Measurements from ENCODE around the gene KLHL22. TPM values are rescaled to one million over a fixed set of nuclear protein-coding genes. Genes with fewer than 3 reads are reported as not detected.

KLHL22 gene
- total RNA-seq, 2 donors from 2014 or later: 10.4 to 13.2 TPM

DNA sequence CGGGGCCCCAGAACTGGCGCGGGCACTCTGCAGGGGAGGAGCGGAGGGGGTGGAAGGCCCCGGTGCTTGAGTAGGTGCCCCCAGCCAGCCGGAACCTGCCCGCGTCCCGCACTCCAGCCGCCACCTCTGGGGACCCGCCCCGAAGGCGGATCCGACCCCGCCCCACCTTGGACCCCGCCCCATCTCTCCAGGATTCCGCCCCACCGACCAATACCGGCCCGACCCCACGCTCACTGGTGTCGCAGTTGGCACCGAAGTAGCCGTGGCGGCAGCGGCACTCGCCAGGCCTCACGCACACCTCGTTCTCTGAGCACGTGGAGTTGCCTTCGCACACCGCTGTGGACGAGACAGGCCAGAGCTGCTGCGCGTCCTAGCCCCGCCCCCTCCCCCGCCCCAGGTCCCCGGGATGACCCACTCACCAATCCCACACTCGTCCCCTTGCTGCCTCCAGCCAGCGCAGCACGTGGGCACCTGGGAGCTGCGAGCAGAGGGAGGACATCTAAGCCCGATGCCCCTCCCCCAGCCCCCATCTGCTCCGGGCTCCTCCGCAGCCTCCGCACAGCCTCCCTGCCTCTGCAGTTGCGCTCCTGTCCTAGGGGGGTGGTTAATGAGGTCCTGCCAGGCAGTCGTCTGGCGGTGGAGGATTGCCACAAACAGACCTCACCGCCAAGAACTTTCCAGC lies 63.9 kb downstream of the KLHL22 start:
- no peak overlapping the region for H3K9ac ChIP-seq (ENCODE audit: low read depth in 2 of 2, low read length in 2 of 2)
- peak overlapping the region; percentile 27 for H3K4me3 ChIP-seq
- H3K4me1 ChIP-seq: peaks cover 25% of the 10 kb centered on the region
- H3K36me3 ChIP-seq: no peaks in the 10 kb centered on the region
- no peak overlapping the region for H3K27ac ChIP-seq
- TF ChIP-seq, protein P1, sequence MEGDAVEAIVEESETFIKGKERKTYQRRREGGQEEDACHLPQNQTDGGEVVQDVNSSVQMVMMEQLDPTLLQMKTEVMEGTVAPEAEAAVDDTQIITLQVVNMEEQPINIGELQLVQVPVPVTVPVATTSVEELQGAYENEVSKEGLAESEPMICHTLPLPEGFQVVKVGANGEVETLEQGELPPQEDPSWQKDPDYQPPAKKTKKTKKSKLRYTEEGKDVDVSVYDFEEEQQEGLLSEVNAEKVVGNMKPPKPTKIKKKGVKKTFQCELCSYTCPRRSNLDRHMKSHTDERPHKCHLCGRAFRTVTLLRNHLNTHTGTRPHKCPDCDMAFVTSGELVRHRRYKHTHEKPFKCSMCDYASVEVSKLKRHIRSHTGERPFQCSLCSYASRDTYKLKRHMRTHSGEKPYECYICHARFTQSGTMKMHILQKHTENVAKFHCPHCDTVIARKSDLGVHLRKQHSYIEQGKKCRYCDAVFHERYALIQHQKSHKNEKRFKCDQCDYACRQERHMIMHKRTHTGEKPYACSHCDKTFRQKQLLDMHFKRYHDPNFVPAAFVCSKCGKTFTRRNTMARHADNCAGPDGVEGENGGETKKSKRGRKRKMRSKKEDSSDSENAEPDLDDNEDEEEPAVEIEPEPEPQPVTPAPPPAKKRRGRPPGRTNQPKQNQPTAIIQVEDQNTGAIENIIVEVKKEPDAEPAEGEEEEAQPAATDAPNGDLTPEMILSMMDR (IDR thresholded peaks at IDR 0.05): no peak
- no peaks in the 10 kb centered on the region for H3K9me3 ChIP-seq
- intact Hi-C loops (cut with DNase I): loop anchor here (10.0 kb wide), 1 partner anchor 63 kb away; the partner anchor contains the start of gene KLHL22
- peaks cover 80% of the 10 kb centered on the region for H3K27me3 ChIP-seq
- DNase-seq: no peak

DNA sequence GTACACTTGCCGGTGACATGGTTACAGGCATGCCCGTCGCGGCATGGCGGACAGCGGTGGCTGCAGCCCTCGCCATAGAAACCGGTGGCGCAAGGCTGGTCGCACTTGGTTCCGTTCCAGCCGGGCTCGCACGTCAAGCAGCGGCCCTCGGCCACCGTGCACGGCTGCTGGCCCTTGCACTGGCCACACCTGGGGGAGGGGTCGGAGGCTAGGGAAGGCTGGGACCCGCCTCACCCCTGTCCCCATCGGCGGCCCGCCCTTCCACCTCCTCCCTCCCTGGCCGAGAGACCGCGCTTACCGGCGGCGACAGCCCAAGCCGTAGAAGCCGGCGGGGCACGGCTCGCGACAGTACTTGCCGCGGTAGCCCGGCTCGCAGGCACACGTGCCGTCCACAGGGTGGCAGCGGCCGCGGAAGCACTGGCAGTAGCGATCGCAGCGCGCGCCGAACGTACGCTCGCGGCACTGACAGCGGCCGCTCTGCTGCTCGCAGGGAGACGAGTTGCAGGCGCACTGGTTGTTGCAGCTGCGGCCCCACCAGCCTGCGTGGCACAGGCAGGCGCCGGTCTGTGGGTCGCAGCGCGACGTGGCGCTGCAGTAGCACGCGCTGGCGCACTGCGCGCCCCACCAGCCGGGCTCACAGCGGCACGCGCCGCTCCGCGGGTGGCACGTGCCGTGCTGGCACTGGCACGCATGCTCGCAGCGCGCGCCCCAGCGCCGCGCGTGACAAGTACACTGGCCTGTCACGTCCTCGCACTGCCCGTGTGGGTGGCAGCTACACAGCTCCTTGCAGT lies 64.7 kb downstream of the KLHL22 start:
- peaks cover 80% of the 10 kb centered on the region for H3K27me3 ChIP-seq
- peak overlapping the region; percentile 27 for H3K4me3 ChIP-seq
- H3K4me1 ChIP-seq: peaks cover 25% of the 10 kb centered on the region
- DNase-seq: peak; percentile 40
- H3K36me3 ChIP-seq: no peaks in the 10 kb centered on the region
- TF ChIP-seq, protein P1 (IDR thresholded peaks at IDR 0.05): peak; percentile 23
- no peaks in the 10 kb centered on the region for H3K9me3 ChIP-seq
- peak overlapping the region in 1 of 2 donors; percentile 24 for H3K9ac ChIP-seq (ENCODE audit: low read depth in 2 of 2, low read length in 2 of 2)
- intact Hi-C loops (cut with DNase I): loop anchor here (10.0 kb wide), 1 partner anchor 64 kb away; the partner anchor contains the start of gene KLHL22
- H3K27ac ChIP-seq: no peak overlapping the region

DNA sequence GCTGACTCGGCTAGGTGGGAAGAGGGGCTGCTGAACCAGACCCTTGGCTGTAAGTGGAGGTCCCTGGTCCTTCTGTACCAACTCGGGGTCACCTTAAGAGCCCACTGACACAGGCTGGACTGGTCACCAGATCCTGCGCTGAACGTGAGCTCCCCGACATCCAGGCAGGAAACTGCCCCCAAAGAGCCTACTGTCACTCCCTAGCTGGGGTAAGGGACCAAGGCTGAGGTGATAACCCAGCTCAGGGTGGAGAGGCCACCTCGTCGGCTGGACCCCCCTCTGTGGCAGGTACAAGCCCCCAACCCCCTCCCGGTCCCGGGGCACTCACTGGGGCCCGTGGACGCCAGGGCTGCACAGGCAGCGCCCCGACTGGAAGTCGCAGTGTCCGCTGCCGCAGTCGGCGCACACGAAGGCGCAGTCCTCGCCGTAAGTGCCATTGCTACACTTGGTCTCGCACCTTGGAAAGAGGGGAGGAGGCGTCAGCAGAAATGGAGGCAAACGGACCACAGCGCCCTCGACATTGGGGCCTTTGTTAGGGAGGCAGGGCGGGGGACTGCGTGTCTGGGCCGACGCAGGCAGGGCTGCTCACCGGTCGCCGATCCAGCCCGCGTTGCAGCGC lies 65.4 kb downstream of the KLHL22 start:
- intact Hi-C loops (cut with DNase I): loop anchor here (10.0 kb wide), 1 partner anchor 65 kb away; the partner anchor contains the start of gene KLHL22
- peaks cover 78% of the 10 kb centered on the region for H3K27me3 ChIP-seq
- peak overlapping the region; percentile 27 for H3K4me3 ChIP-seq
- H3K9ac ChIP-seq (ENCODE audit: low read depth in 2 of 2, low read length in 2 of 2): no peak overlapping the region
- H3K27ac ChIP-seq: no peak overlapping the region
- TF ChIP-seq, protein P1 (IDR thresholded peaks at IDR 0.05): no peak
- H3K36me3 ChIP-seq: no peaks in the 10 kb centered on the region
- peaks cover 25% of the 10 kb centered on the region for H3K4me1 ChIP-seq
- no peak for DNase-seq
- no peaks in the 10 kb centered on the region for H3K9me3 ChIP-seq

DNA sequence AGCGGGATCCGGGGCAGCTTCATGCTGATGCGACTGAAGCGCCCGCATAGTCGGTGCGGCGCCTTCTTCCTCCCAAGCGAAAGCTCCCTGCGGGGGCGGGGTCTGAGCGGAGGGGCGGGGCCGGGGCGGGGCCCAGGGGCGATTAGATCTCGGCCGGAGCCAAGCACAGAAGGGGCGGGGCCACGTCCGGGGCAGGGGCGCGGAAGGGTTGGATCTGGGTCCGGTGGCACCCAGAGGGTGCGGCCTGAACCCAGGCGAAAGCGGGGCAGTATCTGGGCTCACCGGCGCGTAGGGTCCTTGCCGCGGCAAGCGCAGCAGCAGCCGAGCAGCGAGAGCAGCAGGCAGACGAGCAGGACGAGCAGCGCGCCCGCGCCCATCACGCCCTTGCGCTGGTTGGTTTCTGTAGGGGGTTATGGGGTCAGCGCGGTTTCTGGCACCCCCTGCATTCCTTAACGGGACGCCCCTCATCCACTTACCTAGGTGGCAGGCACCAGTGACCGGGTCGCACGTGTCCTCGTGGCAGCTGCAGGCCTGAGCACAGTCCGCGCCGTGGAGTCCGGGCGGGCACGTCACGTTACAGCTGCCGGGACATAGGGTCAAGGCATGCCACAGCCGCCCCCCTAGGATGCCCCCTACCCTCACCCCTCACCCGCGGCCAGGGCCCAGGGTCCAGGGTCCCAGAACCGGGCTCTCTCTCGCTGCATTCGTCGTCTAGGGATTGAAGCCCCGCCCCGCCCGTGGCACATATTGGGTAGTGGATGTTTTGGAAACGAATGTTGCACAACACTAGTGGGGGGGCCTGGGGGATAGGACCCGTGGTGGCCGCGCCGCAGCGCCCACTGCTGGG lies 66.1 kb downstream of the KLHL22 start:
- Histone ChIP-seq H3K36me3 (no peaks in the 10 kb centered on the region), H3K27me3 (peaks cover 76% of the 10 kb centered on the region), H3K9me3 (no peaks in the 10 kb centered on the region), H3K4me3 (peak overlapping the region; percentile 44), H3K9ac (ENCODE audit: low read depth in 2 of 2, low read length in 2 of 2) (no peak overlapping the region), H3K4me1 (peaks cover 25% of the 10 kb centered on the region), H3K27ac (no peak overlapping the region)
- DNase-seq: peak; percentile 91
- TF ChIP-seq, protein P1 (IDR thresholded peaks at IDR 0.05): no peak
- intact Hi-C loops (cut with DNase I): loop anchor here (10.0 kb wide), 1 partner anchor 65 kb away; the partner anchor contains the start of gene KLHL22
